Fibroblast of skin of scalp (primary cell): ENCODE measurements around the gene FGL2. TPM values are rescaled to one million over a fixed set of nuclear protein-coding genes. Genes with fewer than 3 reads are reported as not detected.
"Not testable (repeated sequence)": the region's sequence is repeated elsewhere in the genome, so short reads cannot be mapped to it uniquely, and the experiment has no call there.

Source experiments
- DNase-seq: peaks from one replicate; pipeline ENCODE4 v3.0.0-alpha.2; 2013
- polyA plus RNA-seq, 2 experiments: library from polyadenylated mRNA; unstranded; fragments of 120-200 nt; gene quantifications; one replicate each; pipeline ENCODE4 v1.2.1, GENCODE V29; 2013; ENCODE audit not compliant: insufficient read length in 2 of 2

FGL2 gene, protein sequence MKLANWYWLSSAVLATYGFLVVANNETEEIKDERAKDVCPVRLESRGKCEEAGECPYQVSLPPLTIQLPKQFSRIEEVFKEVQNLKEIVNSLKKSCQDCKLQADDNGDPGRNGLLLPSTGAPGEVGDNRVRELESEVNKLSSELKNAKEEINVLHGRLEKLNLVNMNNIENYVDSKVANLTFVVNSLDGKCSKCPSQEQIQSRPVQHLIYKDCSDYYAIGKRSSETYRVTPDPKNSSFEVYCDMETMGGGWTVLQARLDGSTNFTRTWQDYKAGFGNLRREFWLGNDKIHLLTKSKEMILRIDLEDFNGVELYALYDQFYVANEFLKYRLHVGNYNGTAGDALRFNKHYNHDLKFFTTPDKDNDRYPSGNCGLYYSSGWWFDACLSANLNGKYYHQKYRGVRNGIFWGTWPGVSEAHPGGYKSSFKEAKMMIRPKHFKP
- 0.24 TPM for polyA plus RNA-seq (2013, experiment 1 of 2; ENCODE audit: insufficient read length)
- 0.97 TPM for polyA plus RNA-seq (2013, experiment 2 of 2; ENCODE audit: insufficient read length)

DNA sequence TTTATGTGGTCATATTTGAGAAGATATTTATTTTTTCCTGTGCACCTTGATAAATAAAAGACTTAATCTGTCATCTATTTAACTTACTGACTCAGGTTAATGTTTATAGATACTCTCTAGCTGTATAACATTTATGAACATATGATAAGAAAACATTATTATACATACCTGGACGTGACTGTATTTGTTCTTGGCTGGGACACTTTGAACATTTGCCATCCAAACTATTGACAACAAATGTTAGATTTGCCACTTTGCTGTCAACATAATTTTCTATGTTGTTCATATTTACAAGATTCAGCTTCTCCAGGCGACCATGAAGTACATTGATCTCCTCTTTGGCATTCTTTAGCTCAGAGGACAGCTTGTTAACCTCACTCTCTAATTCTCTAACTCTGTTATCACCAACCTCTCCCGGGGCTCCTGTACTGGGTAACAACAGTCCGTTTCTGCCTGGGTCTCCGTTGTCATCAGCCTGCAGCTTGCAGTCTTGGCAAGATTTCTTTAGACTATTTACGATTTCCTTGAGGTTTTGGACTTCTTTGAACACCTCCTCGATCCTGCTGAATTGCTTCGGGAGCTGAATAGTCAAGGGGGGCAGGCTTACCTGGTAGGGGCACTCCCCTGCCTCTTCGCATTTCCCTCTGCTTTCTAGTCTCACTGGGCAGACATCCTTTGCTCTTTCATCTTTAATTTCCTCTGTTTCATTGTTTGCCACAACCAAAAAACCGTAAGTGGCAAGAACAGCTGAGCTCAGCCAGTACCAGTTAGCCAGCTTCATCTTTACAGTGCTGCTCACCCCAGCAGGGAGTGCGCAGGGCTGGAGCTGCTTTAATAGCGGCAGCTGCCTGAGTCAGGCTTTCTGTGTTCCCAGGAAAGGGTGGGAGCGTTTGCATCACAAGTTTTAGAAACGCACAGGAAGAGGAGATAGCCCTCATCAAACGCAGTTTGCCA lies at the start of gene FGL2:
Gene FGL2 (minus strand): TSS at position 807 of the 954 bp plus-strand sequence. CDS start 26 bp downstream, at position 781.
- DNase-seq, result peak; percentile 36

DNA sequence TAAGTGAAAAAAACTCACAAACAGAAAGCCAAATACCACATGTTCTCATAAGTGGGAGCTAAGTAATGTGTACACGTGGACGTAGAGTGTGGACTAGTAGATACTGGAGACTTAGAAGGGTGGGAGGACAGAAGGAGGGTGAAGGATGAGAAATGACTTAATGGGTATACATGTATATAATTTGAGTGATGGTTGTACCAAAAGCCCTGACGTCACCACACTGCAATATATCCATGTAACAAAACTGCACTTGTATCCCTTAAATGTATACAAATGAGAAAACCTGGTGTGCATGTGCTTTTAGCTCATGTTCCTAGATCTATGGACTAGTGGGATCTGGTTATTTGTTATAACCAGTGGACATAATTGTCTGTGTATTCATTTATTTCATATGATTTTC lies 48.5 kb upstream of the FGL2 start:
- no peak for DNase-seq

DNA sequence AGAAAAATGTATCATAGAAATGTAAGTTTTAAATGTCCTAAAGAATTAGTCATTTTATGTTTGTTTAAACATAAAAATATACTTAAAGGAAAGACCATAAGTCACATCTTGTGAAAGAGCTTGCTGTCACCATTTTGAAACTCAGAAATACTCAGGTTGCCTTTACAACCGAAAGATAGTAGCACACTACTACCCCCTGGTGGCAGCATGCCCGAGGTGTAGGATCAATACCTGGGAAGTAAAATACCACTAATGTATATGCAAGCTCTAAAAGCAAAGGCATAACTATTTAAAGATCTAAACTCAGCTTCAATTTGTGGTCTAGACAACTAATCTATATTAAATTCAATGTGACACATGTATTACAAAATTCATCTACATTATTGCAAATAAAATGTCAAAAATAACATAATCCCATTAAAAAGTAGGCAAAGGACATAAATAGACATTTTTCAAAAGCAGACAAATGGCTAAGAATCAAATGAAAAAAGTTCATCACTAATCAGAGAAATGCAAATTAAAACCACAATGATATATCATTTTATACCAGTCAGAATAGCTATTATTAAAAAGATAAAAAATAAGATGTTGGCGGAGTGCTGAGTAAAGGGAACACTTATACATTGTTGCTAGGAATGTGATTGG lies 47.7 kb upstream of the FGL2 start:
- peak; percentile 65 for DNase-seq

DNA sequence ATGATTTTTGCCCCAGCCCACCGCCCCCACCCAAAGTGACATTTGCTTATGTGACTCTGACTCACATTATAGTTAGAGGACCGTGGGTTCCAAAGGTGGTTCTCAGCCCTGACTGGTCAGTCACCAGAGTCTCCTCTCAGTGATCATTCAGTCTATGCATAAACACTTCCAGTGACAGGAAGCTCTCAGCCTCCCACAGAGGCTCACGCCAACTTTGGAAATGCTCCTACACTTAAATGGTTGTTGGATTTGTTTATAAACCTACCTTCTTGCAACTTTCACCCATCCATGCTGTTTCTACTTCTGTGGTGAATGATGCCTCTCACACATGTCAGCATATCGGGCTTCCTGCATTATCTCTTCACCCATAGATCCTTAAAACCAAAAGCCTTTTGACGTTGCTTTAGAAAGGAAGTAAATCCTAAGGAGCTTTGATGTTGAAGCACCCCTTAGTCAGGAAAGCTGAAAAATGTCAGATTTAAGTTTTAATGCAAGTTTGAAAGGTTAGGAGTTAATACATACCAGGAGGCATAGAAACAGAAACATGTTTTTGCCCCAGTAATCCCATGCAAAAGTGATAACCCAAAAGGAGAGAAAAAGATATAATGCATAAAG lies 46.5 kb upstream of the FGL2 start:
- DNase-seq, result no peak

DNA sequence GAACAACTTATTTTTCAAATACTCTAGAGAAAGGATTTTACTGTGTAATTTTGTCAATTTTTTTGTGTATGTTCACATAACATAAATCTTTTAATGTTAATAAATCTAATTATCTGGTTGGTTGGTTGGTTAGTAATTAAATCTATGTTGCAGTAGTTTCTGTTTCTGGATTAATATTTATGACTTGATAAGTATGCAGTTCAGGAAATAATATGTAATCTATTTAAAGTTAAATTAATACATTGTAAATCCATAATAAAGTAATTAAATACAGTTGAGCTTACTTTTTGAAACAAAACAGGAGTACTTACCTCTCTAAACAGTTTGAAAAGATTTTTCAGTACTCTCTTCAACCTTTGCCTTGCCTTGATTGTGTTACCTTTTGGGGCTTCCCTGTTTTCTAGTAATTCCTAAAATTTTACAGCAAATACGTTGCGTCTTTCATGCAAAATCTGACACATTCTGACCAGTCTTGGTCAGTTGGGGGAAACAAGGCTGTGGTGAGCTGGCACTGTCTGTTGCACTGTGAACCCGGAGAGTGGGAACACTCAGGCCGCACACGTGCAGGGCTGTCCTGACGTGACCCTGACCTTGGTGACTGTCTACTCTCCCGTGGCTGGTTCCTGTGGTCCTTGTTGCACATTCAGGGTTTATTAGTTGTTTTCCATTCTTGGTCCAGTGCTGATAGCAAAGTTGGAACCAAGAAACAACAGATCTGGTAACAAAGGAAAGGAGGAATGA lies 45.6 kb upstream of the FGL2 start:
- DNase-seq, result no peak

DNA sequence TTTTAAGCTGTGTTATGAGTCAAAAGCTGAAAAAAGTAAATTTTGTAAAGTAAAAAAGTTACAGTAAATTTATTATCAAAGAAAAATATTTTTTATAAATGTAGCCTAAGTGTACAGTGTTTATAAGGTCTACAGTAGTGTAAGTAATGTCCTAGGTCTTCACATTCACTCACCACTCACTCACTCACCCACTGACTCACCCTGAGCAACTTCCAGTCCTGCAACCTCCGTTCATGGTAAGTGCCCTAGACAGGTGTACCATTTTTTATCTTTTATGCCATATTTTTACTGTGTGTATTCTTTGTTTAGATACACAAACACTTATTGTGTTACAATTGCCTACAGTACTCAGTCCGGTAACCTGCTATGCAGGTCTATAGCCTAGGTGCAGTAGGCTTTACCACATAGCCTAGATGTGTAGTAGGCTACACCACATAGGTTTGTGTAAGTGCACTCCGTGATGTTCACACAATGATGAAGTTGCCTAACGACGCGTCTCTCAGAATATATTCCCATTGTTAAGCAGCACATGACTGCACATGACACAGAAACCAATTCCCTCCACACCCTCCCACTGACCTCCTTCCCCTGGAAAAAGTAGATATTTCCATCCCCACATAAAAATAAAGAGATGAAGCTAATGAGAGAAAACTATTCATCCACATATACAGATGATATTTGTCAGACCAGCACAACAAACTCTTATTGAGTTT lies 44.8 kb upstream of the FGL2 start:
- no peak for DNase-seq

DNA sequence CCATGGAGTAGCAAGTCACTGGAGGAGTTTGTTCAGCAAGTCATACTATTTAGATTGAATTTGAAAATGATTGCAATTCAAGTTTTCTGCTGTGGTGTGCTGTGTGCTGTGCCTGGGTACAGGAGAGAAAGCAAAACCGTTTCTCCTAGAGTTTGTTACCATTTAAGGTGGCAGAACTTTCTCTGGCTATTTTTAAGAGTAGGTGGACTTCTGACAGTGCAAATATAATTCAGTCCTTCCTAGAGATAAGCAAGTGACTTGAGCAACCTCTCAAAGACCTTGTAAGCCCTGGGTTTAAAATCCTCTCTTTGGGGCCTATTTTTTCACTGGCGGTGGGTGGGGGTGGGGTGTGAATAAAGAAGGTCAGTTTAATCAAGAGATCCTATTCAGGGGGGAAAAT lies 42.9 kb upstream of the FGL2 start:
- DNase-seq, result no peak

DNA sequence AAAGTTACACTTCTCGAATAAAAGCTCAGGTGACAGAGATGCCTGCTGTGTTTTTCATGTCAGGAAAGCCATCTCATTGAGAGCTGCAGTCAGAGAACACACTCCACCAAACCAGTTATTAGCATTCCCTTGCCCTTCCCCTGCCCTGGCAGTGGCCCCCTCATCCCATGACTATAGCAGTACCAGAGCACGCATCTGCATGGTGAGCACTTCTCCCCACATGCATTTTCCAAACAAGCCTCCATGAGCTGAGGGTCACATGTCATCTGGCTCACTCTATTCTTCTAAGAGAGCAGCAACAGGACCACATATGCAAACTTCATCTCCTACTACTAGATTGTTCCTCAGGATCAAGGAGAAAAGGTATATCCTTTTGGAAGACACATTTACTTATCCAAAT lies 42.4 kb upstream of the FGL2 start:
- no peak for DNase-seq

DNA sequence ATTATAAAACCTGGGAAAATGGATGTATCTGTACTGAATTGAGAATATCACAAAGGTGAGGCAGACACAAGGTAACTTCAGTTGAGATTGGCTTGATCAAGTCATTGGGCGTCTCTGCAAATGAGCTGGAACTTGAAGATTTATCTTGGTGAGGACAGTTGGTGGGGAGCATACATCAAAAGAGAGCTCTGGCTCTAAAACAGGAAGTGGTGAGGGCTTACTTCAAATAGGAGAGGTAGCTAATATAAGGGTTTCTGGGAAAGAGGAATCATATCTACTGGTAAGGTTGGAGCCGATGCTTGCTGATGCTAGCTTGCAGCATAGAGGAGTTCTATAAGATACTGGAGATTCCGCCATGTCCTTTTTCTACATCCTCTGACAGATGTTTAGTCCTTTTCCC lies 39.9 kb upstream of the FGL2 start:
- DNase-seq, result no peak

DNA sequence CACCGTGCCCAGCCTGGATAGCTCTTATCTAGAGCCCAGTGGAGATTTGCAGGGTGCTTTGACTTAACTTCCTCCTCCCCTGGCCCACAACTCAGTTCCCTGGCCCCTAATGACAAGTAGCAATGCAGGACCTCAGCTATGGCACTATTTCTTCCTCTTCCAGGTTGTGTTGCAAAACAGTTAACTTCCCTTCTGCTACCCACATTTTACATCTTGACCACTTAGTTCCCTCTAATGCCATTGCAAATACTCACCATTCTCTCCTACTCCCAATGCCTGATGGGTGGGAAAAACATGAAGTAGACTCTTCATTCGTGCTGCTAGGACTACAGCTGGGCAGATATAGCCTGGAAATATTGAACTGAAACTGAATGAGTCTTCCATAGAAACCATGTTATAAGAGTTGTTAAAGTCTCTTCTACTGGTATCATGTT lies 39.1 kb upstream of the FGL2 start:
- DNase-seq, result no peak

DNA sequence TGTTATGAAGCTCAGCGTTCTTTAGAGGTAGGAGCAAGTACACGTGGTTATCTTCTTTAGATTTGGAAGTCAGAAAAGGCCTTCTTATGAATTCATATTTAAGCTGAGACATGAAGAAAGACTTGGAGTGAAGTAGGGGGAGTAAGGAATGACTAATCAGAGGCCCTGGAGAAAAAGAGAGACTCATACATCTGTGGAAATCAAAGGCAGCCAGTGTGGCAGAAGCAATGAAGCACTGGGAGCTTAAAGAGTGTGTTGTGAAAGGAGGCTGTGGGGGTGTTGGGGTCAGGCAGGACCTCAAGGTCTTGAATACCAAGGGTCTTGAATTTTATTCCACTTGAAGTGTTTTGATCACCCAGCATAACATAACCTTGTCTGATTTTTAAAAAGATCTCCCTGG lies 35.7 kb upstream of the FGL2 start:
- peak; percentile 14 for DNase-seq

DNA sequence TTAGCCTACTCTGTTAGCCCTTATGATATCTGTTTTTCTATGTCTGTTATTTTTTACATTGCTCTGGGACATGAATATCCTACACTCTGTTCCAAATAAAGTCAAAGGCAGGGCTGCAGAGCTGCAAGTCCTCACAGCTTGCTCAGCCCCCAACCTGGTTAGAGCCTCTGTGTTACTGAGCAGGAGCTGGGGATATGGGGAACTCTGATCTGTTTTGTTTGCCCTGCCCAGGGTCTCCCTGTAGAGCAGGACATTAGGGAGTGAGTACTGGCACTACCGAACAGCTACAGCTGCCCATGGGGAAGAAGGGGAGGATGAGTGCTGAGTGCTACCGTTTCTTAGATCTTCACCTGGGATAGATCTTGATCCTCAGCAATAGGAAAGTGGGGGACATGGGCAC lies 32.8 kb upstream of the FGL2 start:
- no peak for DNase-seq

DNA sequence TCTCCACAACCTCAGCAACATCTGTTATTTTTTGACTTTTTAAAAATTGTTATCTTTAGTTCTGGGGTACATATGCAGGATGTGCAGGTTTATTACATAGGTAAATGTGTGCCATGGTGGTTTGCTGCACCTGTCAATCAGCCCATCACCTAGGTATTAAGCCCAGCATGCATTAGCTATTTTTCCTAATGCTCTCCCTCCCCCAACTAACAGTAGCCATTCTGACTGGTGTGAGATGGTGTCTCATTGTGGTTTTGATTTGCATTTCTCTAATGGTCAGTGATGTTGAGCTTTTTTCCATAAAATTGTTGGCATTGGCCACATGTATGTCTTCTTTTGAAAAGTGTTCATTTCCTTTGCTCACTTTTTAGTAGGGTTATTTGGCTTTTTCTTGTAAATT lies 29.2 kb upstream of the FGL2 start:
- not testable (repeated sequence) for DNase-seq

DNA sequence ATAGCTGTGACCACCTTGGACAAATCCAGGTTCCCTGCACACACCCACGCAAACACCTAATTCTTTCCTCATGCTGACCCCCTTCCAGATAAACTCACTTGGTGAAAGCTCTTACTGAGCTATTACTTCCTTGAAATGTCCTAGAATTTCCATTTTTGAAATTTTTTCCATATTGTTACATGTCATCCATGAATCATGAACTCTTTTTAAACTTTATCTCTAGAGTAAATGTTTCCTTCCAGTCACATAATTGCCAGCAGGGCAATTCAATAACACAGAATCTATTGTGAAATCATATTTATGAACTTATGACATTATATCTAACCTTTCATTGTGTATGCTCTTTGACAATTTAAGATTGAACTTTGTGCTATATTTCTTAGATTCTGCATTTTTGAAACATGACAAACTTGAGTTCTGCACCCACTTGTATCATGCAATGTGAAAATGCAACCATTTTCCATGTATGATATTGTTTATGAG lies 26.8 kb upstream of the FGL2 start:
- DNase-seq, result peak; percentile 11

DNA sequence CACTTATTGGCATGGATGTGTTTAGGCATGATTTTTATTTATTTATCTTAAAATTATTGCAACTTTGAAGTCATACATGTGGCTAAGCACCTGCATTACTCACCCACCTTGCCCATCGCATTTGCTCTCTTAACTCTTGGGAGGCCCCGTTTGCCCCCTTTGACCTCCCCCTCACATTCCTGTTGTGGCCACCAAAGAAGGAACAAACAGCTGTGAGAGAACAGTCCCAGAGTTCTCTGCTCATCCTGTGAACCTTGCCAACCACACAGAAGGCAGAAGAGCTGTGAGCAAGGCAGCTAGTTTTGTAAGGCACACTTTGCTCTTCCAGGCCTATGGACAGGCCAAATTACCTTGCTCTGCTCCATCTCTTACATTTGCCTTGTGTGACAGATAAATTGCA lies 23.6 kb upstream of the FGL2 start:
- DNase-seq, result no peak

DNA sequence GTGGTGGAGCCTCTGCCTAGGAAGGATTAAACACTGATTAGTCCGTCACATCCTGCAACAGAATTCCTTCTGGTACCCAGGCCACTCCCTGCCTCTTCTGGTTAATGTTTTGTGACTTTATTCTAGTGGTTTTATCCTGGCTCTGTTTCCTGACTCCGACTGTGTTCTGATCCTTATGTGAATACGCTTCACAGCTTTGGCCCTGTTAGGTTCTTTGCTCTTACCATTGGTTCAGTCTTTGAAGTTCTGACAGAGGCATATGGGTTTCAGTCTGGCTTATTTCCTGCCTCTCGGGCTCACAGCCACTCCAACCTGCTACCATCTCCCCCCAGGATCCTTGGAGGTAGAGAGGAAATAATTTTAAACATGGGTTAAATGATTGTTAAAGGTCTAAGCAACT lies 23.2 kb upstream of the FGL2 start:
- no peak for DNase-seq

DNA sequence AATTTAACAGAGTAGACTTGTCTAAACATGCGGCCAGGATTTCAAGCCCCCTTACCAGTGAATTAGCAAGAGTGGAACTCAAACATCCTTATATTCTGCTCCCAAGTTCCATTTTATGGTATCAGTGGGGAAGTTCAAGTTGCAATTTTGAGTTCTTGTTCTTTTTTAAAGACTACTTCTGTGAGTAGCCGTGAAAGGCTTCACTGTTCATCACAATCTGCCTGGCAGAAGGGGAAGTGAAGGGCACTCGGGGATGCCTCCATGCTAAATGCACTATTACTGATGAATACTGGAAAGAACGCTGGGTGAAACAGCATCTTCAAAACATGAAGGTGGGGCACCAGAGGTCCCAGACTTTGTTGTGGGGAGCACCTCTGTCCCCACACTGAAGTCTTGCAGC lies 22.4 kb upstream of the FGL2 start:
- DNase-seq, result no peak

DNA sequence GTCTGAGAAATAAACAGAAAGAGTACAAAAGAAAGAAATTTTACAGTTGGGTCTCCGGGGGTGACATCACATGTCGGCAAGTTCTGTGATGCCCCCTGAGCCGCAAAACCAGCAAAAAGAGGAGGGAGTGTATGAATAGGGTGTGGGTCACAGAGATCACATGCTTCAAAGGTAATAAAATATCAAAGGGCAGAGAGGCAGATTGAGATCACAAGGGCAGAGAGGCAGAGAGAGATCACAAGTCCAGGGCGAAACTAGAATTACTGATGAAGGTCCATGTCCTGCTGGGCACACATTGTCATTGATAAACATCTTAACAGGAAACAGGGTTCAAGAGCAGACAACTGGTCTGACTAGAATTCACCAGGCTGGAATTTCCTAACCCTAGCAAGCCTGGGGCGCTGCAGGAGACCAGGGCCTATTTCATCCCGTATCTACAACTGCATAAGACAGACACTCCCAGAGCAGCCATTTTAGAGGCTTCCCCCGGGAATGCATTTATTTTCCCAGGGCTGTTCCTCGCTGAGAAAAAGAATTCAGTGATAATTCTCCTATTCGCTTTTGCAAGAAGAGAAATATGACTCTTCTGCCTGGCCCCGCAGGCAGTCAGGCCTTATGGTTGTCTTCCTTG lies 20.2 kb upstream of the FGL2 start:
- not testable (repeated sequence) for DNase-seq

DNA sequence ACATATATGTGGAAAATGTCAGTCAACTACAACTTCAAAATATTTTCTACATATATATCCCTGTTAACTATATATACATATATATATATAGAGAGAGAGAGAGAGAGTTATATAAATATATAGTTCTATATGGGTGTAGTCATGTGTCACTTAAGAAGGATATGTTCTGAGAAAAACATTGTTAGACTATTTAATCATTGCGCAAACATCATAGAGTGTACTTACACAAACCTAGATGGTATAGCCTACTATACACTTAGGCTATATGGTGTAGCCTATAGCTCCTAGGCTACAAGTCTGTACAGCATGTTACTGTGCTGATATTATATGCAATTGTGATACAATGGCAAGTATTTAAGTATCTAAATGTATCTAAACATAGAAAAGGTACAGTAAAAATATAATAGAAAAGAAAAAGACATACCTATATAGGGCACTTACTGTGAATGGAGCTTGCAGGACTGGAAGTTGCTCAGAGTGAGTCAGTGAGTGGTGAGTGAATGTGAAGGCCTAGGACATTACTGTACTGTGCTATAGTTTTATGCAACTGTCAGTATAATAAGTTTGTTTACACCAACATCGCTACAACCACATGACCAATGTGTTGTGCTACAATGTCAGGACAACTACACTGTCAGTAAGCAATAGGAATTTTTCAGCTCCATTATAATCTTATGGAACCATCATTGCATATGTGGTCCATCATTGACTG lies 18.0 kb upstream of the FGL2 start:
- DNase-seq, result no peak
